GM12892 (cell line): ENCODE results near the gene TRIM56.

Experiments used
- POLR2A ChIP-seq: IDR thresholded peaks from 2 replicates; pipeline ENCODE4 v1.6.1; 2011; ENCODE audit warnings: low read depth, low read length, control low read depth
- POLR2AphosphoS5 ChIP-seq: IDR thresholded peaks from 2 replicates; pipeline ENCODE4 v1.6.1; 2011; ENCODE audit warnings: low read depth, low read length, control low read depth
- TAF1 ChIP-seq: IDR thresholded peaks from 2 replicates; pipeline ENCODE4 v1.6.1; 2011; ENCODE audit warnings: low read depth, mild to moderate bottlenecking, control low read depth, low read length, borderline replicate concordance

GRCh38 chr7:101140746-101141382, 55.6 kb downstream of the TRIM56 start:
- TF ChIP-seq POLR2A (no peak), POLR2AphosphoS5 (no peak), TAF1 (no peak)
